NCI-H2081 (cell line): ENCODE measurements around the gene NR4A2.

Experiments
- DNase-seq, 2 experiments: peaks; one replicate each; lab custom pipeline; 2025; lab: John Stamatoyannopoulos, UW

The NR4A2 gene

GRCh38 chr2:156332534-156333273 lies at the start of gene NR4A2:
Gene NR4A2, minus strand, starts transcription at chr2:156332721. Its CDS starts 2,535 bp downstream, at chr2:156330186.
- DNase-seq = peak; percentile 81 to 94

DNA sequence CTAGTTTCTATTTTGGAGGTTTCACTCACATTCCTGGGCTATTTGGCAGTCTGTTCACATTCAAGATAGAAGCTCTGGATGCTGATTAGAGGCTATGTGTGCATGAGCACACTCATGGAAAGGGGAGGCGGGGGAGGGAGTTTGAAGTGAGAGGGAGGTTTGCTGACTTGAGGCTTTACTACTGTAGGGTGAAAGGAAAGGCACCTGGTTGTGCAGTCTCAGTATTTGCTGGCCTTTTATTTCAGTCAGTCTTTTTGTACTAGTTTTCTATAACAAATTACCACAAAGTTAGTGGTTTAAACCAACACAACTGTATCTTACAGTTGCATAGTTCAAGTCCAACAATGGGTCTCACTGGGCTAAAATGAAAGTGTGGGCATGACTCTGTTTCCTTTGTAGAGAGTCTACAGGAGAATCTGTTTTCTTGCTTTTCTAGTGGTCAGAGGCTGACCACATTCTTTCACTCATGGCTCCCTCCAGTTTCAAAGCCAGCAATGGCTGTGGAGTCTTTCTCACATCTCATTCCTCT lies 47.7 kb upstream of the NR4A2 start:
- DNase-seq = no peak

DNA sequence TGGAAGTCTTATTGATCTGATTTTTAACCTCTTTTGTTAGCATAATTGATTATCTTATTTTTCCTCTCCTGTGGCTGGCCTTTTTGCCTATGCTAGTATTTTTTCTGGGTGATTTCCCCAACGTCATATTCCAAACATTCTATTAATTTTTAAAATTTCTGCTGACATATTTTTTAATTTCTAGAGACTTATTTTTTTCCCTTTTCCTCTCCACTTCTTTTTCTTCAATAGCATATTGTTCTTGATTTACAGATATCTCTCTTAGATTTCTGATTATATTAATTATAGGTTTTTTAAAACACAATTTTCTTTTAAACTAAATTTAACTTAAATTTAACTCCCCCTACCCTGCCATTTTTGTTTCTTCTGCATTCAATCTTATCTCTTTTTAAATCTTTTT lies 47.2 kb upstream of the NR4A2 start:
- DNase-seq = no peak

DNA sequence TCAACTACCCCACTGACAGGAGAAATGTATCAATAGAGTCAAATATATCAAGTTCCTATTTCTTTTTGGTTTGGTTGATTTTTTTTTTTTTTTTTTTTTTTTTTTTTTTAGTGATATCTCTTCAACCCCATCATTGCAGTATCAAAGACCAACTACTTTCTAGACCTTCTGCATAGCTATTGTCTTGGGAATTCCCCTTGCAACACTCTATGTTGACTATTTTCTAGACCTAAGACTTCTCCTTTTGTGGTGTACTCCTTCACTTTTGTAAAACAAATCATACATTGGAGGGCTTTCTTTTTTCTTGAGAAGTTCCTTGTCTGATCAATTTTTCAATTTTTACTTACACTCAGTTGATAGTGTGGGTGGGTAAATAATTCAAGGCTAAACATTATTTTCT lies 46.5 kb upstream of the NR4A2 start:
- no peak for DNase-seq

GRCh38 chr2:156366753-156367152 lies 34.2 kb upstream of the NR4A2 start:
- no peak for DNase-seq

DNA sequence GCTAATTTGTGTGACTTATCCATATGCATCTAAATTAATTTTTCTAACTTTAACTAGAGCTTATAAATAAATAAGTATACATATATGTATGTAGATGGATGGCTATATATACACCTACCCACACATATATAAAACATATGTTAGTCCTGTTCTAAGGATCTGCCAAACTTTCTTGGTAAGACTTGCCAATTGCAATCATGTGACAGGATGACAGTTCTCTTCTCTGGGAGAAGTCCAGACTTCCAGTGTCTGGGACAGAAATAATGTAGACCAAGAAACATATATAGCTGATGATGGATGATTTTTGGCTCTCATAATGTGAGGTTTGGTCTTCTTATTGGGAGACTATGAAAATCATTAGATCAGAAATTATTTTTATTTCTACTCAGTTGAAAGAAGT lies 30.6 kb upstream of the NR4A2 start:
- DNase-seq = no peak

DNA sequence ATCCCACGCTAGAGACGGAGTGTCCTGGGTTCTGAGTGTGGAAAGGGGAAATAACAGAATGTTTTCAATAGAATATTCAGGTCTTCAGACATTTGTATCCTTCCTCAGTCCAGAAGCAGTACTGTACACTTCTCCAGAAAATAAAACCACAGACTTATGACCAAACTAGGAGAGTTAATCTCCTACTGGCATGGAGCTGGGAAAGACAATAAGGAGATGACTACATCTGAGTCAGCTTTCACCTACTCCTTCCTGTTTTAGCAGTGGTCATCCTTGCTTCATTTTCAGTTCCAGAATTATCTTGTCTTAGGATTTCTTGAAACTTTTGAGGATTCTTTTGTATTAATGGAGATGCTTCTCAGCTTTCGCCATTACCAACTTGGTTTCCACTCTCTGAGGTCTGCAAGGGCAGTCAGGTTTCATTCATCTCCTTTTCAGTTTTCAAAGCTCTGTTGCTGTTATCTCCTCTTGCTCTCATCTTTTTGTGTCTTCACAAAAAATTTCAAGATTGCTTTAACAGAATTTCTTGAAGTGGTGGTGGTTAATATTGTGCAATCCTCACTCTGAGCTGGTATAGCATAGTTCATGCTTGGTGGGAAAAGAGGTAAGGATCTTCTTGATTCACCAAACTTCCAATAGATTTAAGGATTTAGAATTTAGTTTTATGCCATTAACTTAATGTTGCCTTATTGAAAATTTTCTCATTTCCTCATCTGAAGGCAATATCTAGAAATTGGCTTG lies 23.7 kb upstream of the NR4A2 start:
- no peak for DNase-seq

DNA sequence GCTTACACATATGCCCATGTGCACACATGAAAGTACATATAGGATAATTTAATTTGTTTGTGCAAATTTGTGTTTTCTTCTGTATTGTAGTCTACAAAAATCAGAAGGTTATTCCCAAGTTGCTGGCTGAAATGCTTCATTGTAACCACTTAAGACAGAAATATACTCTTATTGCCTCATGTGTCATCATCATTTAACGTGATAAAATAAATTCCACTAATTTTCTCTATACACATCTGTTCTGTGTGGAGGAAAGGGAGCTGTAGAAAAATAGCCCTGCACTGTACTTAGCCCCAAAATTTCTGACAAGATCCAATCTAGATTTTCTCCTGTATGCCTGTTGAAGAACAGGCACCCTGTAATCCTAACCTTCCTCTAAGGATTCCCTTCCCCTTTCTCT lies 20.4 kb upstream of the NR4A2 start:
- no peak for DNase-seq

DNA sequence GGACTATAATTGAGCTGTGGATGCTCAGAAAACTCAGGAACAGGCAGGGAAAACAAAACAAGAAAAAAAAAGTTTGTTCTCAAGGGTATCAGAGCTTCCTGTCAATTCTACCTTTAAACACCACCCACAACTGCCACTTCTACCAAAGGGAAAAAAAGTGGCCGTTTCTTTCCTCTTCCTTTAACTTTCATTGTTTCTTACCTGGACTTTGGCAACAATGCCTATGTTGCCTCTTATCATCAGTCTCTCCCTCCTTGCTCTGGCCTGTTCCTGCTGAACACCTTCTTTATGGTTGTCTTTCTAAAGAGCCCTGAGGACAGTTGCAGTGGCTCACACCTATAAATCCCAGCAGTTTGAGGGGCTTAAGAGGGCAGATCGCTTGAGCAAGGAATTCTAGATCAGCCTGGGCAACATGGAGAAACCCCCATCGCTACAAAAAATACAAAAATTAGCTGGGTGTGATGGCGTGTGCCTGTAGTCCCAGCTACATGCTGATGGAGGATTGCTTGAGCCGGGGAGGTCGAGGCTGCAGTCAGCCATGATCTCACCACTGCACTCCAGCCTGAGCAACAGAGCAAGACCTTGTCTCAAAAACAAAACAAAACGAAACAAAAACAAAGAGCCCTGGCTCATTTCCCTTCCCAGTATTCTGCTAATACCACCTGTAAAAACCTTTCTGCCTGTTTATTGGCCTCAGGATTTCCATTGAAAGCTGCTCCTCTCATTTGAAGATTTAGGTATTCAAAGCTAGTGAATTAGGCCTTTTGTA lies 18.0 kb upstream of the NR4A2 start:
- DNase-seq = no peak

- no peak for DNase-seq
Measured at GRCh38 chr2:156349605-156350004, 17.1 kb upstream of the NR4A2 start.

GRCh38 chr2:156349161-156349560 lies 16.6 kb upstream of the NR4A2 start:
- DNase-seq = no peak

DNA sequence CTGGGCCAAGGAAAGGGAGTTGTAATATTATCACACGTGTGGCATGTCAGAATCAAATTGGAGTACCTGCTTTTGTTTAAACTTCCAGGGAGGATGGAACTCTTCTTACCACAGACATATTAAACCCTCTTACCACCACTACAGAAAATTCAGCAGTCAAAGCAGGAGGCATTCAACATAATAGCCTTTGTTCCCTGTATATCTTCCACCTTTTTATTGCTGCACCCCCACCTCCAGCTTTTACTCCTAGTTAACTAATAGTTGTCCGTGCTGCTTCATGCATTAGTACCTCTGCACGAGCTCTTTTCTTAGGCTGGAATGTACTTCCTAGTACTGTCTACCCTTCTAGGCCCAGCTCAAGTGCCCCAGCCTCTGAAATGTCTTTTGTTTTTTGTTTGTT lies 14.9 kb upstream of the NR4A2 start:
- no peak for DNase-seq

GRCh38 chr2:156346731-156347130 lies 14.2 kb upstream of the NR4A2 start:
- DNase-seq = no peak

GRCh38 chr2:156345582-156345981 lies 13.1 kb upstream of the NR4A2 start:
- DNase-seq = no peak

GRCh38 chr2:156343940-156344301 lies 11.4 kb upstream of the NR4A2 start:
- DNase-seq = no peak

DNA sequence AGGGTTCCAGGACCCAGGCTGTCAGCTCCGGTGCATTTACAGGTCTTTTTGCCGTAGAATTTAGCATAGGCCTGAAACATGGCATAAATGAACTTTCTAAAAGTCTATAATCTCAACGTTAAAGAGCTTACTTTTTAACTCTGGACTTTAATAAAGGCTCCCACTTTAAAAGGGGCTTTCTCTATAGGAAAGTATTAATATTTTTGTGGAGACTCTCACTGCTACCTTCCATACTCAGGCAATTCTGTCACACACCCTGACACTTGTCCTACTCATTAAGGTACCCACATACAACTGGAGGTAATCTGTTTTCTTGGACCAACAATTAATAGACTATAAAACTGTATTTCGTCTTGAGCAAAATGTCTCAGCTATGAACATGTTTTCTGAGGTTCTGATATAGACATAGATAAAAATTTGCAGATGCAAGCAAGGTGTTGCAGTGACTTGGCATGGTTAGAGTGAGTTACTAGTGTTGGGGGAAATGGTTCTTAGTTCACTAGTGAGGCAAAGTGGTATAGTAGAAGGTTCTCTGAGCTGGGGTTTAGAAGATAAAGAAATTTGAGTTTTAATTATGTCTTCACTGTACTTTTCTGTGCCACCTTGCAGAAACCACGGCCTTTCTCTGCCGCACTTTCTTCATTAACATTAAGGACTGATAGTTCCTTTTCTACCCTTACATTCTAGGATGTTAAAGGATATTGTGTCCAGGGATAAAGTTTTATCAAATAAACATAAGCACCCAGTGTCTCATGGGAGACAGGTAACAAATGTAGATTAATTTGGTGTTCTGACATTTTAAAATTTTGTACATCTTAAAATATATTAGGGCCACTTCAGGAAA lies 10.8 kb upstream of the NR4A2 start:
- peak in 1 of 2 experiments; percentile 22 for DNase-seq

DNA sequence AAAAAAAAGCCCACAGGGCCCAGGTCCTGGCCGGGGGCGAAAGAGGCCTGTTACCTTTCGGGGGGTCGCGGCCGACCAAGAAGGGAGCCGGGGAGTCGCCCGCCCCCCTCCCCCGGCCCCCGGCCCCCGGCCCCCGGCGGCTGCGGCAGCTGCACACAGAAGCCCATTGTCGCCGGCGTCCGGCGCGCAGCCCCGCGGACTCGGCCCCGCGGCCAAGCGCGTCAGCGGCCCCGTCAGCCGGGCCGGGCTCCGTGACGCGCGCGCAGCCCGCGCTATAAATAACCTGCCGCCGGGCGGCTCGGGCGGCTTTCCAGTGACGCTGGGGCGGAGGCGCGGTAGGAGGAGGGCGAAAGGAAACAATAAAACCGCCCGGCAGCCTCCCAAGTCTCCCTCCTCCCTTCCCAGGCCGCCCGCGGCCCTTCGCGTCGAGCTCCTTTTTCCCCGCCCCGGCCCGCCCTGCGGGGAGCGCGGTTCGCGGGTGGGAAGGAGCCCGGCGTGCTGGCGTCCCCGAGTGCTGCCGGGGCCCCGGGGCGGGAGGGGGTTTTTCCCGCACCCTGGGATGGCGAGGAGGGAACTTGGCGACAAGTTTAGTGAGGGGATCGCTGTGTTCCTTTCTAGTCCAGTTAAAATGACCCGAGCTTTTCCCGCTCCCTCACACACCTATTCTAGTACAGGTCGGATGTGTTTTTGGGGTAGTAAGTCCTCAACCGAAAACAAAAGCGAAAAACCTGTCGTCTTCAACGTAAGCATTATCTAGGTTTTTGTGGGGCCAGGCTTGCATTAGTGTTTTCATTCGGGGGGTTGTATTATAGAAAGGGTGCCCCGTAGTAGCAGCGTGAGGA lies 10.0 kb upstream of the NR4A2 start:
- peak; percentile 95 for DNase-seq

DNA sequence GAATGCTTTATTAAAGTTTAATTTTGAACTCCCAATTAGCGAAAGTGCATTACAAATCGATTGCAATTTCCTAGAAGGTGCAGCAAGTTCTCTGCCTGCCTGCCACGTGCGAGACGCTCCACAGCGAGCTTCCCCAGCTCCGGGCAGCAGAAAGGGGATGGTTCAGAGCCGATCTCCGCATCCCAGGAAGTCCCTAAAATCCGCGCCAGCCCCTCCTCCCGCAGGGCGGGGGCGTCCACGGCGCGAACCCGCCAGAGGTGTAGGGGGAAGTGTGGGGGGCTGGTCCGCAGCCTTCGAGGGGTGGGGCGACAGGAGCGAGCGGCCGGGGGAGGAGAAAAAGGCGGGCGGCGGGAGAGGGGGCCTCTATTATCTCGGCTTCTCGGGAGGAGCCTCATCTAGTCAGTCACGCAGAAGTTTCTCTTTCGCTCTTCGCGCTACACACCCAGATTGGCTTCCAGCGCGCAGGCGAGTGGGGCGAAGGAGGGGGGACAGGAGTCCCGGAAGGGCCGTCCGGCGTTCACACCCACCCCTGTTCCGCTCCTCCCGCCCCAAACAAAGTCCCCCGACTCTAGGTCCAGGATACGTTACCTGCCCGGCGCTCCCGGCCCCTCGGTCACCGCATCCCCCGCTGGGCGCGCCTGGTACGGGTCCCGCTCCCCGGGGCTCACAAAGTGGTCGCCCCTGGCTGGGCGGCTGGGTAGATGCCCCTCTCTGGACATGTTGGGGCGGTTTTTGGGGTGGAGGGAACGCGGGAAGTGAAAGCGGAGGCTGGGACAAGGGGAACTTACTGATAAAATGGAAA lies 9.1 kb upstream of the NR4A2 start:
- peak; percentile 92 to 97 for DNase-seq

DNA sequence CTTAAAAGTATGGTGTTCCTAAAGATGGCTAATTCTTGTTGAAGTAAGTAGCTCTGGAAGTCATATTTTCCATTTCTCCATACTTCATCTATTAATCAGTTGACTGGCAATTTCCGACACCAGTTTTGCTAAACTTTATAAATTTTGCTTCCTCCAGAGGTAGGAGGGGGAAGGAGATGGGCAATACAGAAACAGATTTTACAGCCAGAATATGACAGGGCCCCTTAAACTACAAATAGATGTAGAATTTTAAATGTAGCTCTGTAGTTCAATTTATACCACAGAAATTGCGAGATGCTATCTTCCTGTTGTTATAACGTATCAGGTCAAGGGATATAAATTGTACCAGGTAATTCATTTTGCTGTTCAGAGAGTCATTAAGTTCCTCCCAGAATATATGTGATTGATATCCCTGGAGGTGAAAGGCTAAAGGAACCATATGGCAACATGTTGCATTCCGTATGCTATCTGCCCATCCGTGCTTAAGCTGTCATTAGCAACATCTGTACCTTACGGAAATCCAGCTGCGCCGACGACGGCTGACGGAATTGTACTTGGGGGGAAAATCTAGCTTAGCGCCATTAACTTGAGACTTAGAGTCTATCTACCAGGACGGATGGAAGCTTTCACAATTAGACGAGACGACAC lies 8.4 kb upstream of the NR4A2 start:
- peak; percentile 40 to 72 for DNase-seq
